HepG2 (cell line): ENCODE data around the gene CPSF7. TPM values are rescaled to one million over a fixed set of nuclear protein-coding genes. Genes with fewer than 3 reads are reported as not detected.

Experiments used
- ATAC-seq: fragments of 200-7000 bp; cut with Tn5 transposase; 3 replicates; pipeline ENCODE4 v1.9.1; 2020; ENCODE audit warnings: mild to moderate bottlenecking, moderate library complexity
- BruUV-seq: library from RNA; stranded (reverse); fragments of 400-500 nt; replicated peaks from 2 replicates; lab custom pipeline; 2021; lab: Mats Ljungman, UMichigan
- CTCF ChIA-PET: fragments of 300-600 bp; formaldehyde crosslinking; extraction: SDS; loops from one replicate; lab custom pipeline; 2021; ENCODE audit warnings: low total read pairs, inconsistent platforms, low intra/inter-chr PET ratio; lab: Yijun Ruan, JAX
- POLR2A ChIA-PET: fragments of 350-600 bp; sonication (Branson Sonifier 250); formaldehyde crosslinking; loops from one replicate; lab custom pipeline; 2020; ENCODE audit warnings: antibody characterized with exemption, inconsistent platforms; lab: Yijun Ruan, JAX
- DNase-seq: peaks from one replicate; pipeline ENCODE4 v3.0.0-alpha.2; 2015; ENCODE audit warnings: low spot score
- FAIRE-seq: peaks from 3 replicates; lab custom pipeline; 2011; peaks lifted over from hg19 to GRCh38; lab: Jason Lieb, UNC
- H2AFZ ChIP-seq: one replicate; pipeline ENCODE4 v1.6.1; 2011; ENCODE audit warnings: low read length, inconsistent platforms
- H3K27ac ChIP-seq: fragments of 300-600 bp; 3 replicates; pipeline ENCODE4 v1.8.0; 2011; ENCODE audit warnings: mixed run types, mild to moderate bottlenecking, mixed read lengths, low read length, inconsistent platforms; ENCODE audit not compliant: insufficient read depth; ENCODE audit errors: extremely low read length
- H3K27me3 ChIP-seq, 2 experiments: fragments of 200-600 bp in 1 of 2; 2 replicates in 1 of 2; 3 replicates in 1 of 2; pipeline versions ENCODE4 v1.6.0 to v1.8.0; 2011; ENCODE audit warnings: low read length in 2 of 2, mild to moderate bottlenecking in 2 of 2, moderate library complexity in 2 of 2, inconsistent platforms in 1 of 2; ENCODE audit not compliant: insufficient read depth in 2 of 2, control insufficient read depth in 1 of 2
- H3K36me3 ChIP-seq, 2 experiments: fragments of 200-600 bp in 1 of 2; replicated peaks in 1 of 2; 2 replicates in 1 of 2; 3 replicates in 1 of 2; pipeline versions ENCODE4 v1.5.1 to v1.8.0; 2011; ENCODE audit warnings: low read length in 2 of 2, inconsistent platforms in 1 of 2; ENCODE audit not compliant: insufficient read depth in 2 of 2, control insufficient read depth in 1 of 2
- H3K4me1 ChIP-seq: 2 replicates; pipeline ENCODE4 v1.5.1; 2012; ENCODE audit warnings: low read length, inconsistent platforms; ENCODE audit not compliant: insufficient read depth
- H3K4me2 ChIP-seq: 2 replicates; pipeline ENCODE4 v1.6.0; 2011; ENCODE audit warnings: low read depth, low read length, inconsistent platforms
- H3K4me3 ChIP-seq, 3 experiments: fragments of 200-600 bp in 1 of 3; sonication (generic), shearing (Covaris generic) in 1 of 3; replicated peaks in 1 of 3; 2 replicates each; pipeline ENCODE4 v1.5.1; 2011 to 2016; ENCODE audit warnings: low read length in 3 of 3, inconsistent platforms in 2 of 3, low read depth in 2 of 3, mild to moderate bottlenecking in 2 of 3, control low read depth in 1 of 3, mixed read lengths in 1 of 3; ENCODE audit not compliant: insufficient read depth in 1 of 3
- H3K79me2 ChIP-seq: one replicate; pipeline ENCODE4 v1.6.1; 2011; ENCODE audit warnings: low read length, inconsistent platforms; ENCODE audit not compliant: insufficient read depth
- H3K9ac ChIP-seq: 2 replicates; pipeline ENCODE4 v1.6.0; 2011; ENCODE audit warnings: mild to moderate bottlenecking, low read depth, low read length, inconsistent platforms; ENCODE audit not compliant: insufficient read depth
- H3K9me3 ChIP-seq: 2 replicates; pipeline ENCODE4 v1.5.1; 2012; ENCODE audit warnings: mild to moderate bottlenecking, low read length
- H4K20me1 ChIP-seq: 2 replicates; pipeline ENCODE4 v1.6.0; 2011; ENCODE audit warnings: inconsistent platforms, mild to moderate bottlenecking, low read length, moderate library complexity; ENCODE audit not compliant: insufficient read depth
- ARNTL ChIP-seq: sonication (generic); formaldehyde crosslinking; IDR thresholded peaks from 2 replicates; pipeline ENCODE4 v1.4.0; 2020; ENCODE audit warnings: mild to moderate bottlenecking, missing genetic modification reagents
- DBP ChIP-seq: sonication (generic); formaldehyde crosslinking; IDR thresholded peaks from 2 replicates; pipeline ENCODE4 v1.4.0; 2020; ENCODE audit warnings: missing genetic modification reagents; ENCODE audit errors: not compliant biosample characterization
- DPF2 ChIP-seq: sonication (generic); formaldehyde crosslinking; IDR thresholded peaks from 2 replicates; pipeline ENCODE4 v1.4.0; 2020; ENCODE audit warnings: mild to moderate bottlenecking, low read depth, missing genetic modification reagents, borderline replicate concordance
- ZNF343 ChIP-seq: sonication (generic); formaldehyde crosslinking; IDR thresholded peaks from 2 replicates; pipeline ENCODE4 v1.4.0; 2020; ENCODE audit warnings: mild to moderate bottlenecking, missing genetic modification reagents
- ZNF644 ChIP-seq: IDR thresholded peaks from 2 replicates; pipeline ENCODE4 v1.6.1; 2016; ENCODE audit warnings: low read depth
- ZSCAN30 ChIP-seq: sonication (generic); formaldehyde crosslinking; IDR thresholded peaks from 2 replicates; pipeline ENCODE4 v1.5.0; 2020; ENCODE audit warnings: mild to moderate bottlenecking, missing genetic modification reagents
- WGBS: methylation state at CpG from one replicate; pipeline ENCODE4 v1.1.6; 2017; ENCODE audit warnings: low lambda C conversion rate; 5-methylcytosine and 5-hydroxymethylcytosine counted together
- in situ Hi-C: cut with HindIII; loops from 2 replicates; pipeline ENCODE4 v1.10.0; 2017; ENCODE audit warnings: low pct_unique_long_range_greater_than_20kb; ENCODE audit not compliant: extremely low pct_ligation_motif_present
- intact Hi-C: fragments of 100-400 bp; cut with micrococcal nuclease; formaldehyde crosslinking; loops from one replicate; pipeline ENCODE4 v1.10.0; 2022; ENCODE audit not compliant: unreplicated experiment
- polyA plus RNA-seq, 8 experiments: library from polyadenylated mRNA; depleted of rRNA in 3 of 8; stranded (reverse) in 7 of 8; unstranded in 1 of 8; fragments of >200 nt; fragmentation: Illumina TruSeq in 4 of 8; extraction: Trizol in 4 of 8; gene quantifications; 2 replicates each; pipeline versions ENCODE4 v1.2.1 to v1.2.3, GENCODE V29; 2011 to 2016; ENCODE audit warnings: low read depth in 4 of 8, missing spikeins in 1 of 8, mixed read lengths in 1 of 8; ENCODE audit not compliant: insufficient read depth in 1 of 8
- total RNA-seq, 5 experiments: library from RNA; depleted of rRNA; stranded (reverse); fragments of >200 nt; fragmentation: Illumina TruSeq; extraction: Trizol; gene quantifications; 2 replicates each; pipeline ENCODE4 v1.2.3, GENCODE V29; 2016; ENCODE audit warnings: low read depth in 1 of 5
- TF ChIP-seq, protein P1 (sequence below): IDR thresholded peaks from 2 replicates; pipeline ENCODE4 v1.6.1; 2016; ENCODE audit warnings: missing biosample characterization, missing genetic modification reagents, low read depth

Gene CPSF7
- total and polyA plus RNA-seq, 2 of the 13 experiments (the other 11 are each of a cell fraction or from before 2014, with no cell fraction given): 34.1 to 36.8 TPM

DNA sequence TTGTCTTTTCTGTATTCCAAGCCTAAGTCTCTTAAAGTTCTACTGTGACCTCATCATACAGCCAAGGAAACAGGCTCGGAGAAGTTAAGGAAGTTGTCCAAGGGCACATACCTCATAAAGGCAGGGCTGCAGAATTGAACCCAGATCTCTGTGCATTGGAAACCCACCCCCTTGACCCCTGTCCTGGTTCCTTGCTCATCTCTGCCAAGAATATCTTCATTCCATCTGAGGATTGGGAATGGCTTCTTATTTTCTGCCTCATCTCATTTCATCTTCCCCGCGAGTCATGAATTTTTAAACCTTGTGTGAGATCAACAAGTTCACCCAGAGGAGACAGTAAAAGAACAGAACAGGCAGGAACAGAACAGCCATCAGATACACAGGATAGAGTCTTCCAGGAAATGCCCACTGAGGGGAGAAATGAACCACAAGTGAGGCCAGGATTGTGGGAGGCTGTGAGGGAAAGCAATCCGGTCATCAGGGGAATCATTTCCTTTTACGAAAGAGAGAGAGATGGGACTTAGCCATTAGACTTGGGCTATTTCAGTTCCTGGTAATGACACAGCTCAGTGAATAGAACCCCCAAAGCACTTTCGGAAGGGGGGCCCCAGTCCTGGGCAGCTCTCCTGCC lies 44.4 kb upstream of the CPSF7 start:
- no peak for ATAC-seq
- no peak for DNase-seq
- no peak for FAIRE-seq
- ChIA-PET POLR2A (no interaction called here), CTCF (no interaction called here)
- Histone ChIP-seq H3K27ac (no peak overlapping the region), H3K79me2 (no peaks in the 10 kb centered on the region), H3K36me3 (no peaks in the 10 kb centered on the region), H3K4me1 (peaks cover 11% of the 10 kb centered on the region), H3K4me3 (no peak overlapping the region), H3K9me3 (no peaks in the 10 kb centered on the region), H3K9ac (no peak overlapping the region), H4K20me1 (no peaks in the 10 kb centered on the region), H3K27me3 (no peaks in the 10 kb centered on the region), H2AFZ (no peak overlapping the region), H3K4me2 (no peak overlapping the region)
- intact Hi-C loops: no loop called here
- BruUV-seq: no TSS peak
- in situ Hi-C loops: no loop called here
- no peak for TF ChIP-seq ZSCAN30 (CRISPR knock-in tag)
- TF ChIP-seq, protein P1, sequence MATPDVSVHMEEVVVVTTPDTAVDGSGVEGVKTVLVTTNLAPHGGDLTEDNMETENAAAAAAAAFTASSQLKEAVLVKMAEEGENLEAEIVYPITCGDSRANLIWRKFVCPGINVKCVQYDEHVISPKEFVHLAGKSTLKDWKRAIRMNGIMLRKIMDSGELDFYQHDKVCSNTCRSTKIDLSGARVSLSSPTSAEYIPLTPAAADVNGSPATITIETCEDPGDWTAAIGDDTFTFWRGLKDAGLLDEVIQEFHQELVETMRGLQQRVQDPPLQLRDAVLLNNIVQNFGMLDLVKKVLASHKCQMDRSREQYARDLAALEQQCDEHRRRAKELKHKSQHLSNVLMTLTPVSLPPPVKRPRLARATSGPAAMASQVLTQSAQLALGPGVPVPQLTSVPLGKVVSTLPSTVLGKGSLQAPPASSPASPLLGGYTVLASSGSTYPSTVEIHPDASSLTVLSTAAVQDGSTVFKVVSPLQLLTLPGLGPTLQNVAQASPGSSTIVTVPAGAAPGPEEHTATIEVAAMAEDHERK (CRISPR knock-in tag): no peak
- no peak for TF ChIP-seq ZNF644 (CRISPR knock-in tag)
- TF ChIP-seq DPF2 (CRISPR knock-in tag): no peak
- no peak for TF ChIP-seq ZNF343 (CRISPR knock-in tag)
- TF ChIP-seq DBP (CRISPR knock-in tag): no peak
- TF ChIP-seq ARNTL (CRISPR knock-in tag): no peak
- WGBS: 97% methylated on average over 6 of the region's 6 CpGs
